T-helper 17 cell (primary cell): ENCODE data around the gene MYO1D. TPM values are rescaled to one million over a fixed set of nuclear protein-coding genes. Genes with fewer than 3 reads are reported as not detected.
"Not testable (repeated sequence)": the region's sequence is repeated elsewhere in the genome, so short reads cannot be mapped to it uniquely, and the experiment has no call there.

Source experiments
- ATAC-seq: fragments of 150-1000 bp; cut with Tn5 transposase; 2 replicates; pipeline ENCODE4 v1.10.0; 2021; ENCODE audit warnings: mild to moderate bottlenecking, moderate library complexity
- DNase-seq, 3 donors: peaks; one replicate each; pipeline versions ENCODE4 v3.0.0 to v3.0.0-alpha.2; 2020 to 2021
- H3K9me3 ChIP-seq: one replicate; pipeline ENCODE4 v1.7.0; 2013; ENCODE audit warnings: low read length, mild to moderate bottlenecking; ENCODE audit not compliant: control insufficient read depth, poor library complexity, severe bottlenecking
- H3K27ac Mint-ChIP-seq: one replicate; pipeline ENCODE4 v1.8.0; 2022; ENCODE audit warnings: mild to moderate bottlenecking, moderate library complexity, mixed read lengths
- H3K27me3 Mint-ChIP-seq: one replicate; pipeline ENCODE4 v1.8.0; 2022; ENCODE audit warnings: mixed read lengths
- H3K36me3 Mint-ChIP-seq: one replicate; pipeline ENCODE4 v1.8.0; 2022; ENCODE audit warnings: low read depth, mixed read lengths
- H3K4me1 Mint-ChIP-seq: one replicate; pipeline ENCODE4 v1.8.0; 2022; ENCODE audit warnings: mild to moderate bottlenecking, mixed read lengths
- H3K4me3 Mint-ChIP-seq: one replicate; pipeline ENCODE4 v1.8.0; 2022; ENCODE audit warnings: mild to moderate bottlenecking, moderate library complexity, mixed read lengths
- total RNA-seq, 4 donors: library from RNA in 2 of 4; stranded (reverse) in 2 of 4; gene quantifications; one replicate each; pipeline ENCODE4 v1.2.3 and lab custom pipeline; 2022 to 2026

Gene MYO1D
- total RNA-seq, 2 donors from 2014 or later = 9.1 to 12.4 TPM

GRCh38 chr17:32671896-32672295, 205.0 kb downstream of the MYO1D start:
- no peak for DNase-seq

GRCh38 chr17:32664936-32665583, 211.9 kb downstream of the MYO1D start:
- Mint-ChIP-seq H3K27ac (no peak overlapping the region), H3K27me3 (no peaks in the 10 kb centered on the region), H3K4me1 (peaks cover under 1% of the 10 kb centered on the region), H3K36me3 (no peaks in the 10 kb centered on the region), H3K4me3 (no peak overlapping the region)
- no peaks in the 10 kb centered on the region for H3K9me3 ChIP-seq
- DNase-seq (no peak), ATAC-seq (no peak)

More at GRCh38 chr17:32671896-32672295, 205.0 kb downstream of the MYO1D start:
- no peaks in the 10 kb centered on the region for H3K36me3 Mint-ChIP-seq
- no peaks in the 10 kb centered on the region for H3K27me3 Mint-ChIP-seq
- no peak overlapping the region for H3K27ac Mint-ChIP-seq
- no peak overlapping the region for H3K4me3 Mint-ChIP-seq
- no peak for ATAC-seq
- H3K9me3 ChIP-seq = no peaks in the 10 kb centered on the region
- peaks cover 2% of the 10 kb centered on the region for H3K4me1 Mint-ChIP-seq

- H3K9me3 ChIP-seq = no peaks in the 10 kb centered on the region
- DNase-seq = no peak
- H3K4me3 Mint-ChIP-seq = no peak overlapping the region
- H3K36me3 Mint-ChIP-seq = peaks cover 3% of the 10 kb centered on the region
- ATAC-seq = no peak
- no peaks in the 10 kb centered on the region for H3K27me3 Mint-ChIP-seq
- no peak overlapping the region for H3K27ac Mint-ChIP-seq
- H3K4me1 Mint-ChIP-seq = peaks cover 3% of the 10 kb centered on the region
These were observed 216.4 kb downstream of the MYO1D start for GRCh38 chr17:32660496-32660985.

GRCh38 chr17:32659419-32659842, 217.5 kb downstream of the MYO1D start:
- no peaks in the 10 kb centered on the region for H3K9me3 ChIP-seq
- Mint-ChIP-seq H3K4me1 (peaks cover 3% of the 10 kb centered on the region), H3K27ac (no peak overlapping the region), H3K27me3 (peaks cover 4% of the 10 kb centered on the region), H3K4me3 (no peak overlapping the region), H3K36me3 (peaks cover 8% of the 10 kb centered on the region)
- ATAC-seq (peak; percentile 70), DNase-seq (peak; percentile 23 to 40 (median 30))

- DNase-seq (no peak), ATAC-seq (no peak)
- no peak overlapping the region for H3K27ac Mint-ChIP-seq
- H3K4me3 Mint-ChIP-seq = no peak overlapping the region
- no peaks in the 10 kb centered on the region for H3K9me3 ChIP-seq
- H3K36me3 Mint-ChIP-seq = peaks cover 8% of the 10 kb centered on the region
- H3K27me3 Mint-ChIP-seq = peaks cover 4% of the 10 kb centered on the region
- peaks cover 3% of the 10 kb centered on the region for H3K4me1 Mint-ChIP-seq
These were observed 218.2 kb downstream of the MYO1D start for GRCh38 chr17:32658470-32659418.

GRCh38 chr17:32656886-32657285, 220.0 kb downstream of the MYO1D start:
- no peak overlapping the region for H3K27ac Mint-ChIP-seq
- H3K9me3 ChIP-seq = no peaks in the 10 kb centered on the region
- ATAC-seq = no peak
- H3K4me1 Mint-ChIP-seq = peaks cover 3% of the 10 kb centered on the region
- DNase-seq = no peak
- peaks cover 11% of the 10 kb centered on the region for H3K36me3 Mint-ChIP-seq
- H3K27me3 Mint-ChIP-seq = peaks cover 4% of the 10 kb centered on the region
- no peak overlapping the region for H3K4me3 Mint-ChIP-seq

- no peak overlapping the region for H3K4me3 Mint-ChIP-seq
These were observed 222.6 kb downstream of the MYO1D start for GRCh38 chr17:32654324-32654723.

GRCh38 chr17:32651084-32651483, 225.8 kb downstream of the MYO1D start:
- Mint-ChIP-seq H3K4me3 (no peak overlapping the region), H3K27me3 (peaks cover 4% of the 10 kb centered on the region), H3K36me3 (peaks cover 13% of the 10 kb centered on the region), H3K4me1 (no peaks in the 10 kb centered on the region), H3K27ac (no peak overlapping the region)
- DNase-seq = no peak
- no peak for ATAC-seq
- no peaks in the 10 kb centered on the region for H3K9me3 ChIP-seq

More at GRCh38 chr17:32654324-32654723, 222.6 kb downstream of the MYO1D start:
- Mint-ChIP-seq H3K27ac (peak overlapping the region; percentile 53), H3K27me3 (peaks cover 4% of the 10 kb centered on the region), H3K36me3 (peaks cover 16% of the 10 kb centered on the region), H3K4me1 (no peaks in the 10 kb centered on the region)
- ATAC-seq = no peak
- H3K9me3 ChIP-seq = no peaks in the 10 kb centered on the region
- no peak for DNase-seq

- peaks cover 8% of the 10 kb centered on the region for H3K36me3 Mint-ChIP-seq
- no peaks in the 10 kb centered on the region for H3K4me1 Mint-ChIP-seq
- no peak overlapping the region for H3K27ac Mint-ChIP-seq
- no peak overlapping the region for H3K4me3 Mint-ChIP-seq
- H3K27me3 Mint-ChIP-seq = no peaks in the 10 kb centered on the region
- no peaks in the 10 kb centered on the region for H3K9me3 ChIP-seq
- DNase-seq (no peak), ATAC-seq (no peak)
These were observed 228.5 kb downstream of the MYO1D start for GRCh38 chr17:32648450-32648849.

GRCh38 chr17:32646941-32647340, 230.0 kb downstream of the MYO1D start:
- Mint-ChIP-seq H3K36me3 (peaks cover 5% of the 10 kb centered on the region), H3K4me3 (no peak overlapping the region), H3K4me1 (no peaks in the 10 kb centered on the region), H3K27me3 (no peaks in the 10 kb centered on the region), H3K27ac (no peak overlapping the region)
- ATAC-seq = no peak
- H3K9me3 ChIP-seq = no peaks in the 10 kb centered on the region
- DNase-seq = no peak

- ATAC-seq, H3K4me3 Mint-ChIP-seq, H3K9me3 ChIP-seq, DNase-seq, H3K36me3 Mint-ChIP-seq, H3K27me3 Mint-ChIP-seq, H3K4me1 Mint-ChIP-seq, H3K27ac Mint-ChIP-seq: not testable (repeated sequence)
These were observed 235.4 kb downstream of the MYO1D start for GRCh38 chr17:32641514-32641913.

GRCh38 chr17:32636598-32637218, 240.2 kb downstream of the MYO1D start:
- Mint-ChIP-seq H3K27me3 (no peaks in the 10 kb centered on the region), H3K27ac (no peak overlapping the region), H3K4me1 (no peaks in the 10 kb centered on the region), H3K4me3 (no peak overlapping the region), H3K36me3 (peaks cover 2% of the 10 kb centered on the region)
- H3K9me3 ChIP-seq = no peaks in the 10 kb centered on the region
- ATAC-seq = no peak
- no peak for DNase-seq

- Mint-ChIP-seq H3K36me3 (peaks cover 2% of the 10 kb centered on the region), H3K27me3 (no peaks in the 10 kb centered on the region), H3K4me3 (no peak overlapping the region), H3K27ac (no peak overlapping the region), H3K4me1 (no peaks in the 10 kb centered on the region)
- ATAC-seq (no peak), DNase-seq (no peak)
- no peaks in the 10 kb centered on the region for H3K9me3 ChIP-seq
These were observed 242.8 kb downstream of the MYO1D start for GRCh38 chr17:32634167-32634566.
